ENCODE results near the gene BCAS3. TPM values are rescaled to one million over a fixed set of nuclear protein-coding genes. Genes with fewer than 3 reads are reported as not detected.
"Not testable (repeated sequence)": the region's sequence is repeated elsewhere in the genome, so short reads cannot be mapped to it uniquely, and the experiment has no call there.

Gene BCAS3
- total RNA-seq, 1 donor from 2014 or later = 40.8 TPM

GRCh38 chr17:60671482-60671881 is 6.2 kb upstream of the BCAS3 start:
- no peak for DNase-seq (ENCODE audit: low spot score in 2 of 2)
- FAIRE-seq = no peak

- not testable (repeated sequence) for DNase-seq (ENCODE audit: low spot score in 2 of 2); FAIRE-seq
These were observed 3.0 kb upstream of the BCAS3 start for GRCh38 chr17:60674637-60675036.

GRCh38 chr17:60675997-60676396 is 1.7 kb upstream of the BCAS3 start:
- no peak for FAIRE-seq
- DNase-seq (ENCODE audit: low spot score in 2 of 2) = no peak

GRCh38 chr17:60676758-60677307 is 818 bp upstream of the BCAS3 start:
- FAIRE-seq (no peak), DNase-seq (ENCODE audit: low spot score in 2 of 2) (no peak)

GRCh38 chr17:60678118-60678444 is 430 bp downstream of the BCAS3 start:
- DNase-seq (ENCODE audit: low spot score in 2 of 2) (peak in 1 of 2 donors; percentile 12), FAIRE-seq (no peak)

- FAIRE-seq = no peak
- DNase-seq (ENCODE audit: low spot score in 2 of 2) = no peak
These were observed 1.6 kb downstream of the BCAS3 start for GRCh38 chr17:60679287-60679686.

GRCh38 chr17:60680754-60681153 is 3.1 kb downstream of the BCAS3 start:
- no peak for DNase-seq (ENCODE audit: low spot score in 2 of 2)
- no peak for FAIRE-seq

GRCh38 chr17:60685437-60685836 is 7.8 kb downstream of the BCAS3 start:
- DNase-seq (ENCODE audit: low spot score in 2 of 2) = no peak
- FAIRE-seq = no peak

GRCh38 chr17:60695960-60696359 is 18.3 kb downstream of the BCAS3 start:
- DNase-seq (ENCODE audit: low spot score in 2 of 2) (no peak), FAIRE-seq (no peak)

- no peak for DNase-seq (ENCODE audit: low spot score in 2 of 2)
- FAIRE-seq = no peak
These were observed 21.4 kb downstream of the BCAS3 start for GRCh38 chr17:60699090-60699489.

- no peak for FAIRE-seq
- no peak for DNase-seq (ENCODE audit: low spot score in 2 of 2)
These were observed 26.5 kb downstream of the BCAS3 start for GRCh38 chr17:60704170-60704569.

GRCh38 chr17:60712675-60713074 is 35.0 kb downstream of the BCAS3 start:
- FAIRE-seq (no peak), DNase-seq (ENCODE audit: low spot score in 2 of 2) (no peak)

GRCh38 chr17:60713608-60714007 is 36.0 kb downstream of the BCAS3 start:
- FAIRE-seq = no peak
- no peak for DNase-seq (ENCODE audit: low spot score in 2 of 2)

GRCh38 chr17:60716766-60717165 is 39.1 kb downstream of the BCAS3 start:
- FAIRE-seq (no peak), DNase-seq (ENCODE audit: low spot score in 2 of 2) (no peak)

- FAIRE-seq (no peak), DNase-seq (ENCODE audit: low spot score in 2 of 2) (no peak)
These were observed 40.2 kb downstream of the BCAS3 start for GRCh38 chr17:60717814-60718213.

GRCh38 chr17:60720763-60721531 is 43.3 kb downstream of the BCAS3 start:
- peak; percentile 24 to 53 for DNase-seq (ENCODE audit: low spot score in 2 of 2)
- FAIRE-seq = peak; percentile 42

- FAIRE-seq = no peak
- DNase-seq (ENCODE audit: low spot score in 2 of 2) = no peak
These were observed 47.0 kb downstream of the BCAS3 start for GRCh38 chr17:60724647-60725046.

GRCh38 chr17:60729854-60730253 is 52.2 kb downstream of the BCAS3 start:
- FAIRE-seq = no peak
- DNase-seq (ENCODE audit: low spot score in 2 of 2) = no peak

- DNase-seq (ENCODE audit: low spot score in 2 of 2) (no peak), FAIRE-seq (no peak)
These were observed 52.6 kb downstream of the BCAS3 start for GRCh38 chr17:60730273-60730672.

- DNase-seq (ENCODE audit: low spot score in 2 of 2) = no peak
- FAIRE-seq = no peak
These were observed 60.6 kb downstream of the BCAS3 start for GRCh38 chr17:60738287-60738686.

GRCh38 chr17:60740584-60740983 is 62.9 kb downstream of the BCAS3 start:
- DNase-seq (ENCODE audit: low spot score in 2 of 2) (no peak), FAIRE-seq (no peak)

GRCh38 chr17:60741031-60741430 is 63.4 kb downstream of the BCAS3 start:
- FAIRE-seq (no peak), DNase-seq (ENCODE audit: low spot score in 2 of 2) (no peak)

Data from frontal cortex (tissue), 4 donors.